ENCODE data around the gene NPS.

DNA sequence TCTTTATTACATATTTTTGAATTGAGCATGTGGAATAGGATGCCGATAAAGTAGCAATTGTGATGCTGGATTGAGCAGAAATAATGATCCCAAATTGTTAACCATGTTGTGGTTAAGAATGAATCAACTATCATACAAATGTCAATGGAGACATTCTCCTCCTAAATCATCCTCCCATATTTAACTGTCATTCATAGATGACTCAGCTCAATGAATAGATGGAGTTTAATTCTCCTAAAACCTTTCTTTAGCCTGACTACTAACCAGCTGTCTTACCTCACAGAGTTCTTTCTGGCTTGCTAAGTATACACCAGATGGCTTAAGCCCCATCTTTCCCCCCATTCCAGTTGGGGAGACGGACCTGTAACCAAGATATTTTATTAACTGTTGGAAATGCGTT, 23.4 kb upstream of the NPS start:
- TF ChIP-seq CTCF (IDR thresholded peaks at IDR 0.05) (no peak), CEBPB (IDR thresholded peaks at IDR 0.05) (no peak)

Data from A549 (cell line).